OCI-M1 (cell line): ENCODE results near the gene KIFAP3.
A peak's percentile ranks its signal among the peaks of the same experiment; 100 is the strongest.
"Not testable (repeated sequence)": the region's sequence is repeated elsewhere in the genome, so short reads cannot be mapped to it uniquely, and the experiment has no call there.

Experiments
- DNase-seq: peaks from one replicate; lab custom pipeline; 2025; lab: John Stamatoyannopoulos, UW

Gene KIFAP3

GRCh38 chr1:170074250-170075157 is at the start of gene KIFAP3:
Gene KIFAP3, minus strand, starts transcription at chr1:170074695. Its CDS starts 228 bp downstream, at chr1:170074467.
- peak; percentile 99 for DNase-seq

GRCh38 chr1:170122366-170122765 is 47.9 kb upstream of the KIFAP3 start:
- DNase-seq: no peak

GRCh38 chr1:170114906-170115305 is 40.4 kb upstream of the KIFAP3 start:
- peak; percentile 62 for DNase-seq

- not testable (repeated sequence) for DNase-seq
These were observed 38.6 kb upstream of the KIFAP3 start for GRCh38 chr1:170113140-170113539.

DNA sequence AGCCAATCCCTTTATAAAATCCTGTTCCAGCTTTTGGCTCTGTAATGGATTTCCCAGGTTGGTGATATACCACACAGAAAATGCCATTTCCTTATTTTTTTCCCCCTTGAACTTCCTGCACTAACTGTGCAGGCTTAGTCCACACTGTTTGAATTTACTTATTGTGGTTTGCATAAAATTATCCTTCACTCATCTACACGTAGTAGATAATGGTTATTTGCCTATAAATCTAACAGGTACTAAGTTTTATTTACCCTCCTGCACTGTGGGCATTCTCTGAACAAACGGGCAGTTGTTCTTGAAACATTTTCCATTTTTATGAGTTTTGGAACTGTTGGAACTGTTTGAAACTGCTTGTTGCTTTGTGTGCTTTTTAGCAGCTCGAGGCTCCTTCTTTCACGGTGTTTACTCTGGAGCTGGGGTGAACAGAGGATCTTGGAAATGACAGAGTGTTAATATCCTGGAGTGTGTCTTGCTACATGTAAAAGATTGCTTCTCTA is 23.0 kb upstream of the KIFAP3 start:
- no peak for DNase-seq

- no peak for DNase-seq
These were observed 22.4 kb upstream of the KIFAP3 start for GRCh38 chr1:170096806-170097340.

- no peak for DNase-seq
These were observed 21.7 kb upstream of the KIFAP3 start for GRCh38 chr1:170095976-170096748.

DNA sequence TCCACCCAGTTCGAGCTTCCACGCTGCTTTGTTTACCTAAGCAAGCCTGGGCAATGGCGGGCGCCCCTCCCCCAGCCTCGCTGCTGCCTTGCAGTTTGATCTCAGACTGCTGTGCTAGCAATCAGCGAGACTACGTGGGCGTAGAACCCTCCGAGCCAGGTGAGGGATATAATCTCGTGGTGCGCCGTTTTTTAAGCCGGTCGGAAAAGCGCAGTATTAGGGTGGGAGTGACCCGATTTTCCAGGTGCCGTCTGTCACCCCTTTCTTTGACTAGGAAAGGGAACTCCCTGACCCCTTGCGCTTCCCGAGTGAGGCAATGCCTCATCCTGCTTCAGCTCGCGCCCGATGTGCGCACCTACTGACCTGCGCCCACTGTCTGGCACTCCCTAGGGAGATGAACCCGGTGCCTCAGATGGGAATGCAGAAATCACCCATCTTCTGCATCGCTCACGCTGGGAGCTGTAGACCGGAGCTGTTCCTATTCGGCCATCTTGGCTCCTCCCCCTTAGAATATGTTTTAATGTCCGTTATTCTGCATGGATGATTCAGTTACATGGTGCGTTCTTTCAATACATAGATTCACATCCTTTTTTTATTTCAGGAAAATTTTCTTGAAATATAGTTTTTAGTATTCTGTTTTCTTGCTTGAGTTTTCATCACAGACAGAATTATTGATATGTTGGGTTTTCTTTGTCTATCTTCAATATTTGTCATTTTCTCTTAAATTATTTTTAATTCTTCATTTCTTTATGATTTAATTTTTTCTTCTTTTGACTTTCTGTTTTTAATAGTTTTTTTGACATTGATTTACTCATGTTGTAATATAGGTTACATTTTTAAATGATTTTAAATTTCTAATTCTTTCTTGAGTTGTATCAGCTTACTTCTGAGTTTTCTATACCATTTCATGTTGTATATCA is 20.5 kb upstream of the KIFAP3 start:
- DNase-seq: not testable (repeated sequence)

GRCh38 chr1:170086399-170087032 is 12.0 kb upstream of the KIFAP3 start:
- no peak for DNase-seq

- no peak for DNase-seq
These were observed 10.6 kb upstream of the KIFAP3 start for GRCh38 chr1:170085091-170085490.

GRCh38 chr1:170078610-170079189 is 4.2 kb upstream of the KIFAP3 start:
- no peak for DNase-seq

DNA sequence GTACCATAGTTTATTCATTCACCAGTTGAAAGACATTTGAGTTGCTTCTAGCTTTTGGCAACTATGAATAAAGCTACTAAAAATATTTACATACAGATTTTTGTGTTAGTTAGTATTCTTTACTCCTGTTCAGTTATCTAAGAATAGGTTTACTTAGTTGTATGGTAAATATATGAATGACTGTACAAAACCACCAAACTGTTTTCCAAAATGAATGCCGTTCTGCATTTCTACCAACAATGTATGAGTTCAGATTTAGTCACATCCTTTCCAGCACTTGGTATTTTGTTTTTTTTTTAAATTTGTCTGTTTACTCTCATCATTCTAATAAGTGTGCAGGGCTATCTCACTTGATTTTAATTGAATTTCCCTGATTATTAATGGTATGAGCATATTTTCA is 3.4 kb upstream of the KIFAP3 start:
- no peak for DNase-seq

DNA sequence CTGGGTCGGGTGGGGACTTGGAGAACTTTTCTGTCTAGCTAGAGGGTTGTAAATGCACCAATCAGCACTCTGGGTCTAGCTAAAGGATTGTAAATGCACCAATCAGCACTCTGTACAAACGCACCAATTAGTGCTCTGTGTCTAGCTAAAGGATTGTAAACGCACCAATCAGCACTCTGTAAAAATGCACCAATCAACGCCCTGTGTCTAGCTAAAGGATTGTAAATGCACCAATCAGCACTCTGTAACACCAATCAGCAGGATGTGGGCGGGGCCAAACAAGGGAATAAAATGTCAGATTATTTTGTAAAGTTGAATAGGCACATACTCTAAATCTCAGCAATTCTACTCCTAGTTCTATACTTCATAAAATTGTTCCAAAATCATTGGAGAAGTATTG is 2.5 kb upstream of the KIFAP3 start:
- not testable (repeated sequence) for DNase-seq

DNA sequence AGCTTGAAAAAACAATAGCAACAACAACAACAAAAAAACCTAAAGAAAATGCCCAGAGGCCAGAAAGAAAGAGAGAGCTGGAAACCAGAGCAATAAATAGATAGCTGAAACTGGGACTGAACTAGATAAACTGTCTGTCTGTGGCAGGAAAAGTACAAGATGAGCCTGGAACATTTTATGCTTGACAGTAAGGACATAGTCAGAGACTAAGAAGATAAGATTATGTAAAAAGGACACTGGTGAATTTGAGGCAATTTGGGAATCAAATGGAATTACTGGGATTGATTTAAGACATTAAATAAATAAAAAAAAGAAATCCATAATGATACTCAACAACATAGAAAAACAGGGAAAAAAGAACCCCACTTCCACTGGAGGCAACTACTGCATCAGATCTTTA is 1.7 kb upstream of the KIFAP3 start:
- DNase-seq: no peak

GRCh38 chr1:170075186-170075585 is 691 bp upstream of the KIFAP3 start:
- DNase-seq: no peak

- no peak for DNase-seq
These were observed 624 bp downstream of the KIFAP3 start for GRCh38 chr1:170073893-170074249.

GRCh38 chr1:170071378-170071777 is 3.1 kb downstream of the KIFAP3 start:
- peak; percentile 27 for DNase-seq

DNA sequence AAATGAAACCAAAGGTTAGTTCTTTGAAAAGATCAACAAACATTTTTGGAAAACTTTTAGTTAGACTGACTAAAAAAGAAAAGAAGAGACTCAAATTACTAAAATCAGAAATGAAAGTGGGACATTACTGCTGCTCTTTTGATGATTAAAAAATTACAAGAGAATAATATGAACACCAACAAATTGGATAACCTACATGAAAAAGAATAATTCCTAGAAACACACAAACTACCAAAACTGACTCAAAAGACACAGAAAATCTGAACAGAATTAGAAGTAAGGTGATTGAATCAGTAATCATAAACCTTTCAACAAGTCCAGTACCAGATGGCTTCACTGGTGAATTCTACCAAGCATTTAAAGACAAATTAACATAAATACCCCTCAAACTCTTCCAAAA is 5.6 kb downstream of the KIFAP3 start:
- DNase-seq: peak; percentile 60

DNA sequence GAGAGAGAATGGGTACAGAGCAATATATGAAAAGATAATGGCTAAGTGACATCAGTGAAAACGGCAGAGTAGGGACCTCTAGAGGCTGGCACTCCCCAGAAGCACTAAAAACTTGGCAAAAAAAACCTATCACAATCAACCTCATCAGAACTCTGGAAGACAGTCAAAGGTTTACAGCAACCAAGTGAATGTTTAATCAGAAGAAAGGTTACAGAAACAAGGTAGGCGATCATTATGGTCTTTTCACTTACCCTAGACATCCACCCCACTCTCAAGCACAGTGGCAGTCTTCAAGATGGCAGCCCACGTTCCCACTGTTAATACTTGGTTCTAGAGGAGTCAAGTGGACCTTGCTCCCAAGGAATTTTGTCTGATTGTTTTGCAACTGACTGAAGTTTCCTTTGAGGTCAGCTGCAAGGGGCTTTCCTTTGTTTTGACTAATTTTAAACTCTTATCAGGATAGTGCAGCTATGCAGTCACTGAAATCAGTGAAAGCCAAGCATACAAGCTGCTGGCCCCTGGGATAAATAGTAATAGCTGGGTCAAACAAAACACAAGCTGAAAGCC is 7.2 kb downstream of the KIFAP3 start:
- peak; percentile 92 for DNase-seq

DNA sequence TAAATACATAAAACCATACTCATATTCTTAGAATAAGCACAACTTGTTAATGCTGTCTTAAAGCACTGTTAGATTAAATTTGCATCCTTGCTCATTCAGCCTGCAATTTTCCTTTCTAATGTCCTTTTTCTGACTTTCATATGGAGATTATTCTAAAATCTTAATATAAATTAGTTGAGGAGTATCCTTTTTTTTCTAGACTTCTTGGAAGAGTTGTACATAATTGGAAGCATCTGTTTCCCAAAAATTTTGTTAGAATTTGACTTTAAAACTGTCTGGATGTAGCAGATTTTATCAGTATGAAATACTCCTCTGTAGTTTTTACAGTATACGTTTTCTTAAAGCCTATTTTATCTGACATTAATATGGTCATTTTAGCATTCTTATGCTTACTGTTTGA is 9.7 kb downstream of the KIFAP3 start:
- DNase-seq: no peak
